A549 (cell line): ENCODE results near the gene RUBCN.
"Not testable (repeated sequence)": the region's sequence is repeated elsewhere in the genome, so short reads cannot be mapped to it uniquely, and the experiment has no call there.

Experiments used
- EHMT2 ChIP-seq: fragments of 200-600 bp; sonication (generic); IDR thresholded peaks from 2 replicates; pipeline ENCODE4 v1.6.1; 2016; ENCODE audit warnings: antibody characterized with exemption, low read depth, mild to moderate bottlenecking, moderate library complexity
- HOXA7 ChIP-seq: fragments of 250-450 bp; sonication (Bioruptor Pico); IDR thresholded peaks from 2 replicates; pipeline ENCODE4 v1.5.0; 2020; ENCODE audit warnings: mild to moderate bottlenecking, moderate library complexity
- MAZ ChIP-seq: fragments of 150-350 bp; IDR thresholded peaks from 2 replicates; pipeline ENCODE4 v1.6.1; 2014; ENCODE audit warnings: antibody characterized with exemption, low read depth, low read length, borderline replicate concordance
- POLR2A ChIP-seq: IDR thresholded peaks from 2 replicates; pipeline ENCODE4 v1.6.1; 2012; ENCODE audit warnings: mild to moderate bottlenecking, low read length
- RAD21 ChIP-seq, 2 experiments: fragments of >200 bp in 1 of 2; sonication (Bioruptor Twin) in 1 of 2; formaldehyde crosslinking in 1 of 2; IDR thresholded peaks in 1 of 2; conservative IDR thresholded peaks in 1 of 2; 2 replicates in 1 of 2; 3 replicates in 1 of 2; pipeline ENCODE4 v1.6.1; 2012 to 2018; ENCODE audit warnings: inconsistent platforms in 1 of 2
- SMC3 ChIP-seq: fragments of >200 bp; sonication (Bioruptor Twin); formaldehyde crosslinking; IDR thresholded peaks from 3 replicates; pipeline ENCODE4 v1.6.1; 2018; ENCODE audit warnings: inconsistent platforms
- TF ChIP-seq, protein P1 (sequence below): fragments of >200 bp; sonication (Bioruptor Twin); formaldehyde crosslinking; IDR thresholded peaks from 3 replicates; pipeline ENCODE4 v1.5.1; 2016
- TF ChIP-seq, protein P2 (sequence below): IDR thresholded peaks from 2 replicates; pipeline ENCODE4 v1.6.1; 2012

- not testable (repeated sequence) for TF ChIP-seq SMC3; HOXA7 (CRISPR knock-in tag); RAD21 (conservative IDR thresholded peaks at IDR 0.05 in 1 of 2, IDR thresholded peaks at IDR 0.05 in 1 of 2); POLR2A; EHMT2; MAZ
- TF ChIP-seq, protein P1, sequence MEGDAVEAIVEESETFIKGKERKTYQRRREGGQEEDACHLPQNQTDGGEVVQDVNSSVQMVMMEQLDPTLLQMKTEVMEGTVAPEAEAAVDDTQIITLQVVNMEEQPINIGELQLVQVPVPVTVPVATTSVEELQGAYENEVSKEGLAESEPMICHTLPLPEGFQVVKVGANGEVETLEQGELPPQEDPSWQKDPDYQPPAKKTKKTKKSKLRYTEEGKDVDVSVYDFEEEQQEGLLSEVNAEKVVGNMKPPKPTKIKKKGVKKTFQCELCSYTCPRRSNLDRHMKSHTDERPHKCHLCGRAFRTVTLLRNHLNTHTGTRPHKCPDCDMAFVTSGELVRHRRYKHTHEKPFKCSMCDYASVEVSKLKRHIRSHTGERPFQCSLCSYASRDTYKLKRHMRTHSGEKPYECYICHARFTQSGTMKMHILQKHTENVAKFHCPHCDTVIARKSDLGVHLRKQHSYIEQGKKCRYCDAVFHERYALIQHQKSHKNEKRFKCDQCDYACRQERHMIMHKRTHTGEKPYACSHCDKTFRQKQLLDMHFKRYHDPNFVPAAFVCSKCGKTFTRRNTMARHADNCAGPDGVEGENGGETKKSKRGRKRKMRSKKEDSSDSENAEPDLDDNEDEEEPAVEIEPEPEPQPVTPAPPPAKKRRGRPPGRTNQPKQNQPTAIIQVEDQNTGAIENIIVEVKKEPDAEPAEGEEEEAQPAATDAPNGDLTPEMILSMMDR, result not testable (repeated sequence)
- TF ChIP-seq, protein P2, sequence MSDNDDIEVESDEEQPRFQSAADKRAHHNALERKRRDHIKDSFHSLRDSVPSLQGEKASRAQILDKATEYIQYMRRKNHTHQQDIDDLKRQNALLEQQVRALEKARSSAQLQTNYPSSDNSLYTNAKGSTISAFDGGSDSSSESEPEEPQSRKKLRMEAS, result not testable (repeated sequence)
Measured at GRCh38 chr3:197647191-197647590, 89.5 kb downstream of the RUBCN start.
